GM03348 (cell line): ENCODE results near the gene DNAJC3.
A peak's percentile ranks its signal among the peaks of the same experiment; 100 is the strongest.
"Not testable (repeated sequence)": the region's sequence is repeated elsewhere in the genome, so short reads cannot be mapped to it uniquely, and the experiment has no call there.

Experiments
- DNase-seq: peaks from one replicate; pipeline ENCODE4 v3.0.0; 2012; ENCODE audit warnings: low spot score

The DNAJC3 gene

DNA sequence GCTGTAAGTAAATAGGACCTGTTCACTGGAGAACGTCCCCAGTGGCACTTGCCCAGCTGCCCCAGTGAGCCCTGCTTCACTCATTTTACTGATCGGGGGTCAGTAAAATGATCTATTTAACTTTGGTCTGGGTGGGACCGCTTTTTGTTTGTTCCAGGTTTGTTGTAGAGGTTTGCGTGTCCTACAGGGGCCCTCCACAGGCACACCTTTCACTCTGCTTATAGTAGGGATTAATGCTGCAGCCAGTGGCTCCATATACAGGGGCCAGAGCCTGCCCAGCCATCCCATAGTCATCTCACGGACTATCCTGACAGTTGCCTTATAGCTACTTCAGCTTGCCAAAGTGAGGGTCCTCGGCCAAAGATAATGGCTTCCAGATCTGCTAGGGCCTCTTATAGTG lies 104.1 kb downstream of the DNAJC3 start:
- DNase-seq = no peak

DNA sequence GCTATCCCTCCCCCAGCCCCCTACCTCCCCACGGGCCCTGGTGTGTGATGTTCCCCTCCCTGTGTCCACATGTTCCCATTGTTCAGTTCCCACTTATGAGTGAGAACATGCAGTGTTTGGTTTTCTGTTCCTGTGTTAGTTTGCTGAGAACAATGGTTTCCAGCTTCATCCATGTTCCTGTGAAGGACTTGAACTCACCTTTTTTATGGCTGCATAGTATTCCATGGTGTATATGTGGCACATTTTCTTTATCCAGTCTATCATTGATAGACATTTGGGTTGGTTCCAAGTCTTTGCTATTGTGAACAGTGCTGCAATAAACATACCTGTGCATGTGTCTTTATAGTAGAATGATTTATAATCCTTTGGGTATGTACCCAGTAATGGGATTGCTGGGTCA lies 105.0 kb downstream of the DNAJC3 start:
- not testable (repeated sequence) for DNase-seq

DNA sequence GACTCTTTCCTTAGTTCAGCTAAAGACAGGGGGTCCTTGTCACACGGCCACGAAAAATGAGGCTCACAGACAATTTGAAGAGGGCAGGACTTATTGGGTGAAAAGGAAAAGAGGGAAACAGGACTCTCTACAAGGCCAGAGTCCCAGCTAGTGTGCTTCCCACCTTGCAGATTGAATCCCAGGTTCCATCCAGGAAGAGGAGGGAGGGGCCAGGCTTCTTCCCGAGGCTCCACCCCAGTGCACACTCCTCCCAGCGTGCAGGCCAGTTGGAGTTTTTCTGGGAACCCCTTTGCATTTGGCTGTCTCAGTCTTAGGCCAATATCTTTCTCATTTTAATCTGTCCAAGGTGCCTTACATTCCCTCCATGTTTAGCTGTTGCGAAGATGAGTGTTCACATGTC lies 106.8 kb downstream of the DNAJC3 start:
- no peak for DNase-seq

DNA sequence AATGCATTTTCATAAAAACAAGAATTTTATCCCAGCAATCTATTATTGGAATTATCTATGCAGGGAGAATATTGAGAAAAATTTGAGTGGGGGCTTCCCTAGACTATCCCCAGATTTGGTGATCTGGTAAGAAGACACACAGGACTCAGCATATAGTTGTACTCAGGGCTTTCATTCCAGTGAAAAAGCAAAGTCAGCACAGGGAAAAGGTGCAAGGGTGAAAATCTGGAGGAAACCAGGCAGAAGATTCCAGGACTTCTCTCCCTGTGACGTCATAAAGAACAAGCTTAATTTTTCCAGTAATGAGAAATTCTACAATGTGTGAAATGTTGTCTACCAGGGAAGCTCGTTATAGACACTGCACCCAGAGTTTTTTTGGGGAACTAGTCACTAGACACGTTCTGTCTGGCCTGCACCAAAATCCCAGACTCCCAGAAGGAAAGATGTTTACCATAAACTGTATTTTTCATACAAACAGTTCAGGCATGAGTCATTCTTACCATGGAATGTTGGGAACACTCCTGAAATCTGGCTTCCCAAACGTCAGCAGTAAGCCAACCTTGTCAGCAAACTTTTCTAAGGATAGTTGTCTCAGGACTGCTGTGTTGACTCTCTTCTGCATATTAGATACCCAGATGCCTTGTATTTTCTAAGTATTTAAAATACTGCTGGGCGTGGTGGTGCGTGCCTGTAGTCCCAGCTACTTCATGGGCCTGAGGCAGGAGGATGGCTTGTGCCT lies 107.4 kb downstream of the DNAJC3 start:
- DNase-seq = peak; percentile 72

DNA sequence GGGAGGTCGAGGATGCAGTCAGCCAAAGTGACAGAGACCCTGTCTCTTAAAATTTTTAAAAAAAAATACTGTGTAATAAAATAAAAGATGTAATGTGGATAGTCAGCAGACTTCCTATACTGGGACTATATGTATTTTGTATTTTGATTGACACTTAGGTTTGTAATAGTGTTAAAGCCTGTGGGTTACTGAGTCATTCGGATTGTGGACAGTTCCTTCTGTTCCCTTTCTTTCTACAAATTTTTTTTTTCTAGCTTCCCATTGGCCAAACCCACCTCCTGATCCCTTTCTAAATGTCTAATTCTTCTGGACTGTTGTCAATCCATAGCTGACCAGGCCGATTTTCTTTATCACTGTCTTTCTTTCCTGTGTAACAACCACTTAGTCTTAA lies 108.0 kb downstream of the DNAJC3 start:
- peak; percentile 26 for DNase-seq

DNA sequence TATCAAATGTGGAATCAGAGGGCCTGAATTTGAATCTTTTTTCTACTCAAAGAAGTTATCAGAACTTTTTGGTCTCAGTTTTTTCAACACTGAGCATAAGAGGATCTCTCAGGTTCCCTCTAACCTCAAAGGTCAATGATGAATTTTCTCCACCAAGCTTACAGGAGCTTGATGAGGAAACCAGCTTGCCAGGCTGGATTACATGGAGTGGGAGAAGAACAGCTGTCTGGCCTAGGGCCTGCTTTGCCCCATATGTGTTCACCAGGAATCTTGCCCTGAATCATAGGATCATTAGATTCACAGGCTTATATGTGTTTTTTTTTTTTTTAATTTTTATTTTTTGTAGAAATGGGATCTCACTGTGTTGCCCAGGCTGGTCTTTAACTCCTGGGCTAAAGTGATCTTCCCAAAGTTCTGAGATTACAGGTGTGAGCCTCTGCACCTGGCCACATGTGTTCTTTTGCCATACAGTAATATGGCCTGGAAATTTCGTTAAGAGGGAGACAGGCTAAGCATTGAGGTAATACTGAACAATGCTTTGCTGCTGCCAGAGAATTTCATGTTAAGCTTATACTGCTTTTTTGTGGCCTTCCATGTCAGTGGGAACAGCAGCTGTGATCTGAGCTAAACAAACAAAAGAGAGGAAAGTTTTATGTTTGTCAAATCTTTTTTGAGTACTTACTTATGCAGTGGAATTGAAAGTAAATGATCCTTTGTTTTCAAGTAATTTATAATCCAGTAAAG lies 110.6 kb downstream of the DNAJC3 start:
- no peak for DNase-seq

DNA sequence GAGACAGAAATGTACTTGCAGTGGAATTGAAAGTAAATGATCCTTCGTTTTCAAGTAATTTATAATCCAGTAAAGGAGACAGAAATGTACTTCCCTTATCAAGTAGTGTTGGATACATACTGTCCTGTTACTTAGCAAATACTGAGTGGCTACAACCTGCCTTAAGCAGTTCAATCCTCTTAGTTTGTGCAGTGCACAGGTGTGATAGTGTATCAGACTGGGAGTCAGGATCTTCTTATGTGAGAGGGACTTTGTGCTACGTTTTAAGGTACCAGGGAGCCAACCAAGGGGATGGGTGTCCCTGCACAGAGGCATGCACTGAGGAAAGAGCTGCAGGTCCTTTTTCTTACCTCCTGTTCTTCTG lies 111.1 kb downstream of the DNAJC3 start:
- DNase-seq = no peak

DNA sequence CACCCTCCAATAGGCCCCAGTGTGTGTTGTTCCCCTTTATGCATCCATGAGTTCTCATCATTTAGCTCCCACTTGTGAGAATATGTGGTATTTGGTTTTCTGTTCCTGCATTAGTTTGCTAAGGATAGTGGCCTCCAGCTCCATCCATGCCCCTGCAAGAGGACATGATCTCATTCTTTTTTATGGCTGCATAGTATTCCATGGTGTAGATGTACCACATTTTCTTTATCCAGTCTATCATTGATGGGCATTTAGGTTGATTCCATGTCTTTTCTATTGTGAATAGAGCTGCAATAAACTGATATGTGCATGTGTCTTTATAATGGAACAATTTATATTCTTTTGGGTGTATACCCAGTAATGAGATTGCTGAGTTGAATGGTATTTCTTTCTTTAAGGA lies 112.4 kb downstream of the DNAJC3 start:
- not testable (repeated sequence) for DNase-seq

DNA sequence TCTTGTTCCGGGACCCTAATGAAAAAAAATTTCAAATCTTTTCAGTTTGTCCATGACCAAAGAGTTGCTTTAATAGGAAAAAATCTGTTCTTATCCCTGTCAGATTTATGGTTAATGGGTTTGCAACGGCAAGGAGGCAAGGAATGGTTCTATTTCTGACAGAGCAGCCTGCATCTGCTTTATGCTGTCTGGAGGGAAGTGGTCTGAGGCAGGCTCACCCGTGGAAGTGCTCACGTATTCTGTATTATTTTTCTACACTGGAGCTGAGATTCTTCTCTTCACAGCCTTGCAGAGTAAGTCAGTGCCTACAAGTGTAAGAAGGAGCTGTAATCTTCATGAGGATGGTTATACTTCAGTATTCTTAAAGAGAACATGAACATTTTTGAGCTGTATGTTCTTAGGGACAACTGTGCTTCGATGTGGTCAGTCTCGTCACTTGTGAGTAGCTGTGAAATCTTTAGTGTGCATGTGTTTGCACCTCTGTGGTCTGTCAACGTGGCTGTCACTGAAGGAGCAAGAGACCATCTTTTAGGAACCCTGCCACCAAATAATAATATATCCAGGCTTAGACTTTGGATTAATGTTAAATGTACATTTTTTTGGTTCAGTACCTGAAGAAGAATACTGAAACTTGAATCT lies 114.3 kb downstream of the DNAJC3 start:
- DNase-seq = no peak

DNA sequence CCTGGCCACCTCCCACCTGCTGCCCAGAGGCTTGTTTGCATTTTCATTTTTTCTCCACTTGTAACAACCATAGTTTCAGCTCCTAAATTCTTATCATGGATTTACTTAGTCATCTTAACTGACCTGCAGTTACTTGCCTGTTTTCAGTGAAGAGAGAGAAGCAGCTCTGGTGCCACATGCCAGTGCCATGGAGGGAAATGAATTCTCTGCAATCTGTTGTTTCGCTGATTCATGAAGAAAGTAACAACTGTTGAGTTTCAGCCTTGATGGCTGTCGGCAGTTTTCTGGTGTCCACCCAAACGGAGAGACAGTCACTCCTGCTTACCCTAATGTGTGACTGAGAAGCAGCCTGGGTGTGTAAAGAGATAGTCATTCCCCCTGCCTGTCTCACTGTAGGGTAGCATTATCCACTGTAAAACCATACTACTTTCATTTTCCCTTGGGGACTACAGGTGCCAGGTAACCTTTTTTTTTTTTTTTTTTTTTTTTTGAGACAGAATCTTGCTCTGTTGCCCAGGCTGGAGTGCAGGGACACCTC lies 116.1 kb downstream of the DNAJC3 start:
- DNase-seq = no peak

DNA sequence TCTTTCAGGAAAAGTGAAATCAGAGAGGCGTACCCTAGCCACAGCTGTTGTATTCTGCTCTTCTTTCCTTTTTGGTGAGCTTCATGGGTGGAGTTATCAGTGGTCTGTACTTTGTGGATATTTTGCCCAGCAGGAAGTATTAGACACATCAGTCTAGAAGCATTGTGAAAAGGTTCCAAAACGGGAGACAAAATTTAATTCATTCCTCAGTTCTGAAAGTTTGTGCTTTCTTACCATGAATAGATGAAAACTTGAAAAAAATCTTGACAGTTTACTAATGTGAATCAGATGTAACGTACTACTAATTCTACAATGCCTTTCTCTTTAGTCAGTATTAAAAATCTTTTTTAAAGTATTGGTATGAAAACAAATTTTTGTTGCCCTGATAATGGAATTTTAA lies 116.8 kb downstream of the DNAJC3 start:
- peak; percentile 19 for DNase-seq

DNA sequence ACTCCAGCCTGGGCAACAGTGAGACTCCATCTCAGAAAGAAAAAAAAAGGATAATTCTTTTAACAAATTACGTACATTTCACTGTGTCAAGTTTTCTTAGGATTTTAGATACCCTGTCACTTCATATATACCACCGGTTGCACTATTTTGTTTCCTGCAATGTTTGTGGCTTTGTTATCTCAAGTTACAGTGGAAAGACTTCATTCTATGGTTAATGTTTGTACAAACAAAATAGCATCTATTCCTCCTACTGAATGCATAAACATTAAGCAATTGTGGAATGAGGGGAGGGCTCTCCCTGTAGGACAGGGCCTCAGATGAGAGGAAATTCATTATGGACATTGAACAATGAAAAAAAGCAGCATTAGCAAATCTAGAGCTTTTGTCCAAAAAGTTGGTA lies 120.1 kb downstream of the DNAJC3 start:
- DNase-seq = no peak

DNA sequence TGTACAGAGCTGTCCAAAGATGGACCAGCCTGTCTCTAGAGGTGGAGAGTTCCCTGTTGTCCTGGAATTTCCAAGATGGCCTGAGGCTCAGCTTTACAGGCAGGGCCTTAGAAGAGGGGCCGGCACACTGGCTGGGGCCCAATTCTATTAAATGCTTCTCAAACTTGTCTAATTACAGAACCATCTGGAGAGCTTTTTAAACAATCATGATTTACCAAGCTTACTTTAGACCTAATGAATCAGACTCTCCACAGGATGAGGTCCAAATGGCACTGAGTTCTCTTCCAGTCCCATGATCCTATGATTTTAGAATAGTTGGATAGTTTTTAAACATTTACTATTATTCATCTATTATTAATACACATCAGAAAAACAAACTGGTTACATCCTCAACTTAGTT lies 123.5 kb downstream of the DNAJC3 start:
- no peak for DNase-seq

DNA sequence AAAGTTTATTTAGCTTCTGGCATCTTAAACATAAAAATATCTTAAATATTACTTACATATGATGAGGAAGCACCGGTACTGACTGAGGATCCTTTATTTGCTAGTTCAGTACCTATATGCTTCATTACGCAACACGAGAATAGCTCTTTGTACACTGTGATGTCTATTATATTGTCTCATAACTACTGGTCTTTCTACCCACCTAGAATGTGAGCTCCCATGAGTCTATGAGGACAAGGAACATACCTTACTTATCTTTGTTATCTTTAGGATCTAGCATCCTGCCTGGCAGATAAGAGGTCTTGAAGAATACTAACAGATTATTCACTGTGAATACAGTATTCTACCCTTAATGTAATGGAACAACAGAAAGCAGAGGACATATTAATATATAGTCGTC lies 124.9 kb downstream of the DNAJC3 start:
- no peak for DNase-seq

DNA sequence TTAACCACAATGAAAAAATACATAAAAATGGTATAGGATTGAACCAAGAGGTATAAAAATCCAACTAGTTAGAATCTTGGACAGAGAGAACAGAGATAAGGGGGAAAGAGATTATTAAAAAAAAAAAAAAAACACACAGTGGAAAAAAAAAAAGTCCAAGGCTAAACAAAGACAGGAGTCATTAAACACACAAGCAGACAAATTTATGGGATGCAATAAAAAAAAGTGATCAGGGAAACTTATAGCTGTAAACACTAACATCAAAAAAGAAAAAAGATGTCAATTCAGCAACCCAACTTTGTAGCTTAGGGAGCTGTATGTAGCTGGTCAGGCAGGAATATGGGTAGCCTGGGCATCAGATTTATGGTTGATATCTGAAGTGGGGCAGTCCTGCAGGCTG lies 129.0 kb downstream of the DNAJC3 start:
- no peak for DNase-seq

DNA sequence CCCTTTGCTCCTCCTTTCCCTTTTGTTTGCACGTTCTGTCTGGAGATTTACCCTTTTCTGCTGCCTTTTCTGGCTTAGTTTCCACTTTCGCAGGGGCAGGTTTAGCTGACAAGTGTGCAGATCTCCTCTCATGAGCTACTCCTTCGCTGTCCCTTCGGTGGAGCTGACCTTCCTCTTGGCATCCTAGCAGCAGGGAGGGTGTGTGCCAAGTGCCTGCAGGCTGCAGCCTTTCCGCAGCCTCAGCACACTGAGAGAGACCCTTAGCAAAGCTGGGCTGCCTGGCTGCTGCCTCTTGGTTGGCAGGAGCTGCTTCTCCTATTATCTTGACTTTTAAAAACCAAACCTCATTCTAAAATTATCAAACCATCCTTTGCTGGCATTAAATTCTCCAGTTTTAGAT lies 132.5 kb downstream of the DNAJC3 start:
- DNase-seq = no peak

DNA sequence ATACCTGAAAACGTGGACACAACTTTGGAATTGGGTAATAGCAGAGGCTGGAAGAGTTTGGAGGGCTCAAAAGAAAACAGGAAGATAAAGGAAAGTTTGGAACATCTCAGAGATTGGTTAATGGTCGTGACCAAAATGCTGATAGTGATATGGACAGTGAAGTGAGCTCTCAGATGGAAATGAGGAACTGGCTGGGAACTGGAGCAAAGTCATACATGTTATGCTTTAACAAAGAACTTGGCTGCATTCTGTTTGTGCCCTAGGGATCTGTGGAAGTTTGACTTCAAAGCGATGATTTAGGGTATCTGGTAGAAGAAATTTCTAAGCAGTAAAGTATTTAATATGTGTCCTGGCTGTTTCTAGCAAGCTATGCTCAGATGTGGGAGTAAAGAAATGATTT lies 136.2 kb downstream of the DNAJC3 start:
- DNase-seq = no peak

DNA sequence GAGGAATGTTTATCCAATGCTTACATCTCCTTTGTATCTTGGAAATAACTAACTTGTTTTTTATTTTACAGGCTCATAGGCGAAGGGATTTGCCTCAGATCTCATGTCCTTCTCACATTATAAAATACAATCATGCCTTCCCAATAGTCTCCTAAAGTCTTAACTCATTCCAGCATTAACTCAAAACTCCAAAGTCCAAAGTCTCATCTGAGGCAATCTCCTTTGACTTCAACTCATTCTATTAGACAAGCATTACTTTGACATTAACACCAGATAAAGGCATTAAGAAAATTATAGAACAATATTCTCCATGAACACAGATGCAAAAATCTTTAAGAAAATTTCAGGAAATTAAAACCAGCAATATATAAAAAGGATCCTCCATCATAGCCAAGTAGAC lies 137.6 kb downstream of the DNAJC3 start:
- DNase-seq = no peak

DNA sequence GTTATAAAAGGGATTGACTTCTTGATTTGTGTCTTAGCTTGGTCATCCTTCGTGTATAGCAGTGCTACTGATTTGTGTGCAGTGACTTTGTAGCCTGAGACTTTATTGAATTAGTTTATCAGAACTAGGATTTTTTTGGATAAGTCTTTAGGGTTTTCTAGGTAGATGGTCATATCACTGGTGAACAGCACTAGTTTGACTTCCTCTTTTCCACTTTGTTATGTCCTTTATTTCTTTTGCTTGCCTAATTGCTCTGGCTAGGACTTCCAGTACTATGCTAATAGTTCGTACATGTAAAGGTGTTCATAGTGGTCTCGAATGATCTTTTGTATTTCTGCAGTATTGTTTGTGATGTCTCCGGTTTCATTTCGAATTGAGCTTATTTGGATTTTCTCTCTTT lies 145.4 kb downstream of the DNAJC3 start:
- no peak for DNase-seq

DNA sequence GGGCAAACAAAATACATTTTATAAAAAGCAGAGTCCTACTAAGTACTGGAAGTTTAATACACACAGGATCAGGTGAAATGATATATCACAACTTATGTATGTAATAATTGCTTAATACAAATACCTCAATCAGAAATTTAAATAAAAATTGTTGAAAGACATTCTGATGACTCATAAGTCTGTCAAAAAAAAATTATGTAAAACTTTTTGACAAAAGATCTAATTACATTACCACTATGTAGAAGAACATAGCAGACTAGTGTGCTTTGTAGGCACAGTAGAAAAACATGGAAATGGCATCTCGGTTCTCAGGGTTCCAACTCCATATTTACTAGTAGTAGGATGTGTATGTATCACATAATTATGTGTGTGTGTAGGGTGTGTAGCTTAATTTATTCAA lies 156.2 kb downstream of the DNAJC3 start:
- no peak for DNase-seq

DNA sequence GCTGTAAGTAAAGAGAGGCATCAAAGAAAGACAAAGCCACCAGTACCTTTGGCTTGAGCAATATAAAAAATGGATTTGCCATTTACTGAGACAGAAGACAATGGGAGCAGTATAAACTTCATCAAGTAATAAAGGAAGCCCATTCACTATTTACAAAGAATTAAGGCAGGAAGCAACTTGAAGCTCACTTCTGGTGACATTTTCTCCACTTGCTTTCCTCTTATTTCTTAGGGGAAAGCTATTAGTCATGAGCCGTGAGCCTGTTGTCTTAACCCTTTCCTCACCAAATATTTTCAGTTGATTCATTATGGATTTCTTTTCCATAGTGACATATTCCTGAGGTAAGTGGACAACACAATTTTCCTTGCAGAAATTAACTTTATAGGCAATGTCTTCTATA lies 156.8 kb downstream of the DNAJC3 start:
- DNase-seq = no peak

DNA sequence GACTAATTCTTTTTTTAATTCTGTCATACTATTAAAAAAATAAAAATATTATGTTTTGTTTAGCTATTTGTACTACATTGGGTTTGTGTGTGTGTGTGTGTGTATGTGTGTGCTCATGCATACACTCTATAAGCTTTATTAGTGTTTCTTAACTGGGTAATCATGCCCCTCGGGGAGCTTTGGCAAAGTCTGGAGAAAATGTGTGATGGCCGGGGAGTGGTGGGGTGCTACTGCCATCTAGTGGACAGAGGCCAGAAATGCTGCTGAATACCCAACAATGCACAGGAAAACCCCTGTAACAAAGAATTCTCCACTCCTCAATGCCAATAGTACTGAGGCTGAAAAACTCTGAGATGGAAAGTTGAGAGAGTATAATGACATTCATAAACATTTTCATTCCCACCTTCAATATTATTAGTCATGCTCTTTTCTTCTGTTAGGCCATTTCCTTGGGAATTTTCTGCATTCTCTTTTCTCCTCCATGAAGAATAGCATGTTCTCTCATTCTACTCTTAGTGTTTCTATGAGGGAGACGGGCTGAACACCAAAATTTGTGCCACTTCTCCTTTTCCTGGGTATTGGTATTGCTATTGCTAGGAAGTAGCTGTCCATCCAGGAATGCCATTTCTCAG lies 157.3 kb downstream of the DNAJC3 start:
- DNase-seq = peak; percentile 76

DNA sequence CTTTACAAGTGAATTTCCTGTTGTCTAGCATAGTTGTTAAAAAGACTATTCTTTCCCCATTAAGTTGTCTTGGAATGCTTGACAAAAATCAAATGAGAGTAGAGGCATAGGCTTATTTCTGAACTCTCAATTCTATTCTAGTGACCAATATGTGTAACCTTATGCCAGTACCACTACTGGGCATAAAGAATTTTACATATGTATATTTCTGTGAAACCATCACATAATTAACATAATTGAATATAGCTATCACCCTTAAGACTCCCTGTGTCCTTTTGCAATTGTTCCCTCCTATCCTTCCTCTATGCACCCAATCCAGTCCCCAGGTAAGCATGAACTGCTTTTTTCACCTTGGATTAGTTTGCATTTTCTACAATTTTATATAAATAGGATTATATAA lies 165.0 kb downstream of the DNAJC3 start:
- DNase-seq = no peak
